A549 treated with AZD9567 at 1 μM for 4 hours (cell line): ENCODE measurements around the gene GNL2. TPM values are rescaled to one million over a fixed set of nuclear protein-coding genes. Genes with fewer than 3 reads are reported as not detected.

Experiments used
- total RNA-seq: library from RNA; stranded (reverse); fragments of 200-300 nt; extraction: Qiagen RNA extraction; gene quantifications from 5 replicates; pipeline ENCODE4 v1.2.3, GENCODE V29; 2022; ENCODE audit not compliant: insufficient read depth

The GNL2 gene
- total RNA-seq = 51.9 to 59.4 TPM (median 56.7 TPM) in 5 replicates

DNA sequence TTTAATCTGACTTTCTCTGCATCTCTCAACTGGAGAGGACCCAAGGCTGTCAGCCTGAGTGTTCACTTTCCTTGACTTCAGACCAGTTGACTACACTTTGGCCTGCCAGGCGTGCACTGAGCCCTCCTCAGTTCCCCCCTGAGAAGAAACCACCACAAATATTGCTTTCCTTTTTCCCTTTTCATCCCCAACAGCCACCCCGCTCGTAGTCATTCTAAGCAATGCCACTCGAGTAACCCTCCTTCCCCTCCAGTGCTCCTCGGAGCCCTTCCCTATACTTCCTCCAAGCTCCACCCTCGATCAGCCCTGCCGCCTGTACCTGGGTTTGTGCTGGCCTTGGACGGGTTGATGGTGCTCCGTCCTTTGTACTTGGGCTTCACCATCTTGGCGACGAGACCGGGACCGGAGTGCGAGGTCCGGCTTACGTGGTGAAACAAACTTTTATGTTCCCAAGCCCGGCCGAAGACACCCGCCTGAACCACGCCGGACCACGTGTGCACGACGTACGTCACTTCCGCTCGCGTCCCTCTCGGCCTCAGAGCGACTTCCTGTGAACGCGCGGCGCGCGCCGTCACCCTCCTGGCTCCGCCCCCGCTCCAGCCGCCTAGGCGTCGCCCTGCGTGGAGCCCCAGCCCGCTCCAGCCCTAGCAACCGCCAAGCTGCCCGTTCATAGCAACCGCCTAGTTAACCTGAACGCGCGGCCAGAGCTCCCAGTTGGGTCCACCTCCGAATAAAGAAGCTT is at the start of gene GNL2:
Gene GNL2, minus strand, starts transcription at position 498 of the 742 bp plus-strand sequence. Its CDS starts 115 bp downstream, at position 383.

DNA sequence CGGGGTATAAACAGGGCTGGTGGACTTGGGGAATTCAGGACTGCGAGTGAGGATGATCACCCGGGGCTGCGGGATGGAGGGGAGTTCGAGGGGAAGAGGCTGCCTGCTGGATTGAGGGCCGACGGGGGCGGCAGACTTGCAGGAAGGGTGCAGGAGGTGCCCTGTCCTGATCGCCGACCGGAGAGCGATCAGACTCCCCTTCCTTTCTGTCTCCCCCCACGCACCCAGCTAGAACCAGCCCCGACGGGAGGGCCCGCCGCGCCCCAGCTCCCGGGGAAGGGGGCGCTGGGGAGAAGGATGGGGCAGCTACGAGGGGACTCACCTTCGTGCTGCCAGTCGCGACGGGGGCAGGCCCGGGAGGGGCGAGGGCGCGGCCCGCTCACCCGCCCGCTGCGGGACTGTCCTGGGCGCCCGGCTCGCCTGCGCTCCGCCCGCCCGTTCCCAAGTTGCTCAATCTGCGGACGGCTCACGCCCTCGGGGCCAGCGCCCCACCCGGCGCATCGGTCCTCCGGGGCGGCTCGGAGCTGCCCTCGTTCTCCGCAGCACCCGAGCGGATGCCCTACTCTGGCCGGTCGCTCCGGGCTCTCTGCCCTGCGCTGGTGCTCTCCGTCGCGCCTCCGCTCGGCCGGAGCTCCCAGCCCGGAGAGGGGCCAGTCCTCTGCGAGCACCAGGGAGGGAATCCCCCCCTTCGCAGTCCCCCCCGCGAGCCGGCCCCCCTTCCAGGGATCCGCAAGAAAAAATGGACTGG is 38.7 kb upstream of the GNL2 start, which contains the start of gene RSPO1:
Gene RSPO1, minus strand, starts transcription at position 649 of the 748 bp plus-strand sequence. CDS start 5,231 bp downstream, outside the sequence.

GRCh38 chr1:37556712-37557196 is 39.0 kb downstream of the GNL2 start, which contains the start of gene DNALI1:
Gene DNALI1, plus strand, starts transcription at chr1:37556940. Its CDS starts 55 bp downstream, at chr1:37556995.

DNA sequence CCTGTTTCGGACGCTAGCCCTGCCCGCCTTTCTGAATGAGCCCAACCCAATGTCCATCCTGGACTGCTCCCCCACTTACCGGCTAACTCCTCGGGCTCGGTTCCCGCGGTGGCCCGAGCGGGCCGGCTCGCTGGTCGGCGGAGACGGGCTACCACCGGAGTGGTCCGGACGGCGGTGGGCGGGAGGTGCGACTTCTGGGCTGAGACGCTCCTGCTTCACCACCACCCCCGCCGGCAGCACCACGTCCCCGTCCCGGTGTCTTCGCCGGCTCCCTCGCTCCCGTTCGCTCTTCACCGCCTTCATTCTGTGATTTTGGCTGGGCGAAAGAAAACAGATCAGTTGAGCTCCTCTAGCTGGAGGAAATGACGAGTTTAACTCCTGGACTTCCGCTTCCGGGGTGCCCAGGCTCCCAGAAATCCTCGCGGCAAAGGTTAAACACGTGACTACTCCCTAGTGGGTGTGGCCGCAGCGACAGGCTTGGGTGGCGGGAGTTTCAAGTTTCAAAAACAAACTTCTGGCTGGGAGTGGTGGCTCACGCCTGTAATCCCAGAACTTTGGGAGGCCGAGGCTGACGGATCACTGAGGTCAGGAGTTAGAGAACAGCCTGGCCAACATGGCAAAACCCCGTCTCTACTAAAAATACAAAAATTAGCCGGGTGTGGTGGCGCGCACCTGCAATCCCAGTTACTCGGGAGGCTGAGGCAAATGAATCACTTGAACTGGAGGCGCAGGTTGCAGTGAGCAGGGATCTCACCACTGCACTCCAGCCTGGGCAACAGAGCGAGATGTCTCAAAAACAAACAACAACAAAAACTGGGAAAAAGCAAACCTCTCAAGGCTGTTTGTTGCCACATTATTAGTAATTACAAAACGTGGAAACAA is 41.6 kb downstream of the GNL2 start, which contains the start of gene SNIP1:
Gene SNIP1, minus strand, starts transcription at position 367 of the 882 bp plus-strand sequence. Its CDS starts 64 bp downstream, at position 303.

Other genes starting within 250 kb of the GNL2 start
- 32.6 to 45.5 TPM (median 43.9 TPM) in 5 replicates for gene ZC3H12A, start 121.4 kb downstream of the GNL2 start, total RNA-seq
- 39.3 to 56.6 TPM (median 43.9 TPM) in 5 replicates for gene MEAF6, start 81.2 kb downstream of the GNL2 start, total RNA-seq
- 11.1 to 14.2 TPM (median 13.4 TPM) in 5 replicates for gene SNIP1, start 41.6 kb downstream of the GNL2 start, total RNA-seq
- 0.09 to 0.14 TPM (median 0.09 TPM) in 3 of 5 replicates, not detected in the others for gene DNALI1, start 39.0 kb downstream of the GNL2 start, total RNA-seq
- 0.07 to 0.11 TPM (median 0.10 TPM) in 4 of 5 replicates, not detected in the other for gene RSPO1, start 39.0 kb upstream of the GNL2 start, total RNA-seq
- gene CDCA8, start 96.6 kb upstream of the GNL2 start, total RNA-seq = 46.1 to 57.9 TPM (median 49.3 TPM) in 5 replicates
- gene EPHA10, start 169.2 kb upstream of the GNL2 start, total RNA-seq = 1.0 to 1.4 TPM (median 1.2 TPM) in 5 replicates
- gene MANEAL, start 197.9 kb upstream of the GNL2 start, total RNA-seq = 19.5 to 24.3 TPM (median 23.9 TPM) in 5 replicates
- 26.3 to 63.4 TPM (median 58.0 TPM) in 5 replicates for gene C1orf122, start 211.9 kb upstream of the GNL2 start, total RNA-seq
- 13.0 to 19.0 TPM (median 17.8 TPM) in 5 replicates for gene YRDC, start 212.3 kb upstream of the GNL2 start, total RNA-seq